Activated naive CD4-positive, alpha-beta T cell treated with anti-CD3 and anti-CD28 coated beads, Interleukin-2, amount 50 U/mL, for 24 hours (primary cell): ENCODE data around the gene LTC4S.
A peak's percentile ranks its signal among the peaks of the same experiment; 100 is the strongest.
"Not testable (repeated sequence)": the region's sequence is repeated elsewhere in the genome, so short reads cannot be mapped to it uniquely, and the experiment has no call there.

Experiments used
- H3K27ac Mint-ChIP-seq: one replicate; pipeline ENCODE4 v1.8.0; 2021; ENCODE audit warnings: mild to moderate bottlenecking, mixed read lengths
- H3K27me3 Mint-ChIP-seq: one replicate; pipeline ENCODE4 v1.8.0; 2021; ENCODE audit warnings: mixed read lengths
- H3K36me3 Mint-ChIP-seq: one replicate; pipeline ENCODE4 v1.8.0; 2021; ENCODE audit warnings: mixed read lengths
- H3K4me1 Mint-ChIP-seq: one replicate; pipeline ENCODE4 v1.8.0; 2021; ENCODE audit warnings: mixed read lengths
- H3K4me3 Mint-ChIP-seq: one replicate; pipeline ENCODE4 v1.8.0; 2021; ENCODE audit warnings: mild to moderate bottlenecking, mixed read lengths
- H3K9me3 Mint-ChIP-seq: one replicate; pipeline ENCODE4 v1.8.0; 2021; ENCODE audit warnings: mixed read lengths

Gene LTC4S

DNA sequence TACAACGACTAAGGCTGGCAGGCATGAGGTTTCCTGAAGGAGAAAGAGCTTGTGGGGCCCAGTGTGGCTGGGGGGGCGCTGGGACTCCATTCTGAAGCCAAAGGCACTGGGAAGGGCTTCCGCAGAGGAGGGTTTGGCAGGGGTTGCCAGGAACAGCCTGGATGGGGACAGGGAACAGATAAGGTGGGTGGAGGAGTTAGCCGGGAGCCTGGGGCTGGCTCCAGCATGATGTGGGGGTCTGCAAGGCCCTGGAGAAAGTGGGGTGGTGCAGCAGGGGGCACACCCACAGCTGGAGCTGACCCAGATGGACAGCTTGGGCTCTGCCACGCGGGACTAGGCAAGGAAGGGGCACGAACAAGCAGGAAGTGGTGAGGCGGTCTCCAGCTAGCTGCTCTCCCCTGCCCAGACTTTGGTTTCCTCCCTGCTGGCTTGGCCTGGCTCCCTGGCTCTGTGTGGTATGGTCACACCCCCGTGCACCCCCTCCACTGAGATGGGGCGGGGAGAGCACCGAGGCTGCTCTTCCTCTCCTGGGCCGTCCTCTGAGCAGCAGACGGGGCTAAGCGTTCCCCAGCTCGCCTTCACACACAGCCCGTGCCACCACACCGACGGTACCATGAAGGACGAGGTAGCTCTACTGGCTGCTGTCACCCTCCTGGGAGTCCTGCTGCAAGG is at the start of gene LTC4S:
LTC4S (plus strand) TSS at position 519 of the 672 bp plus-strand sequence; CDS start at position 614, 95 bp downstream.
- peaks cover 5% of the 10 kb centered on the region for H3K36me3 Mint-ChIP-seq
- no peaks in the 10 kb centered on the region for H3K9me3 Mint-ChIP-seq
- H3K4me3 Mint-ChIP-seq, result peak within 1 kb of the TSS; percentile 61
- H3K27me3 Mint-ChIP-seq, result no peaks in the 10 kb centered on the region
- peaks cover 24% of the 10 kb centered on the region for H3K4me1 Mint-ChIP-seq
- H3K27ac Mint-ChIP-seq, result peak within 1 kb of the TSS; percentile 79

DNA sequence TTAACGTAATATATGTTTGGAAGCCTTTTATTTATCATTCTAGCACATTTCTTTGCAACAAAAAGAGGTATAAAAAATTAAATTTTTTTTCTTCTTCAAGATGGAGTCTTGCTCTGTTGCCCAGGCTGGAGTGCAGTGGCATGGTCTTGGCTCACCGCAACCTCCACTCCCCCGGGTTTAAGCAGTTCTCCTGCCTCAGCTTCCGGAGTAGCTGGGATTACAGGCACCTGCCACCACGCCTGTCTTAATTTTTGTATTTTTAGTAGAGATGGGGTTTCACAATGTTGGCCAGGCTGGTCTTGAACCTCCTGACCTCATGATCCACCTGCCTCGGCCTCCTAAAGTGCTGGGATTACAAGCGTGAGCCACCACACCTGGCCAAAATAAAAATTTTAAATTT is 49.7 kb upstream of the LTC4S start:
- not testable (repeated sequence) for H3K27ac Mint-ChIP-seq, H3K9me3 Mint-ChIP-seq, H3K4me3 Mint-ChIP-seq, H3K27me3 Mint-ChIP-seq, H3K36me3 Mint-ChIP-seq
- peaks cover 39% of the 10 kb centered on the region for H3K4me1 Mint-ChIP-seq

GRCh38 chr5:179746872-179747271 is 46.9 kb upstream of the LTC4S start:
- peak overlapping the region; percentile 20 for H3K27ac Mint-ChIP-seq
- H3K4me3 Mint-ChIP-seq, result no peak overlapping the region
- H3K4me1 Mint-ChIP-seq, result peaks cover 31% of the 10 kb centered on the region
- H3K9me3 Mint-ChIP-seq, result no peaks in the 10 kb centered on the region
- H3K27me3 Mint-ChIP-seq, result no peaks in the 10 kb centered on the region
- peaks cover 8% of the 10 kb centered on the region for H3K36me3 Mint-ChIP-seq

DNA sequence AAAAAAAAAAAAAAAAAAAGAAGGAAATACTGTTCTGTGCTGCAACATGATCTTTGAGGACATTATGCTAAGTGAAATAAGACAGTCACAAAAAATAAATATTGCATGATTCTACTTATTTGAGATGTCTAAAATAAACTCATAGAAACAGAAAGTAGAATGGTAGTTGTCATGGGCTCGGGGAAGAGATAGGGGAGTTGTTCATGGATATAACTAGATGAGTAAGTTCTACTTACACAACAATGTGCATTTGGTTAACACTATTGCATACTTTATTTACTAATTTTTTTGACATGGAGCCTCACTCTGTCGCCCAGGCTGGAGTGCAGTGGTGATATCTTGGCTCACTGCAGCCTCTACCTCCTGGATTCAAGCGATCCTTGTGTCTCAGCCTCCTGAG is 46.0 kb upstream of the LTC4S start:
- Mint-ChIP-seq H3K9me3 (no peaks in the 10 kb centered on the region), H3K36me3 (peaks cover 8% of the 10 kb centered on the region), H3K27ac (no peak overlapping the region), H3K4me1 (peaks cover 33% of the 10 kb centered on the region), H3K27me3 (no peaks in the 10 kb centered on the region), H3K4me3 (no peak overlapping the region)

DNA sequence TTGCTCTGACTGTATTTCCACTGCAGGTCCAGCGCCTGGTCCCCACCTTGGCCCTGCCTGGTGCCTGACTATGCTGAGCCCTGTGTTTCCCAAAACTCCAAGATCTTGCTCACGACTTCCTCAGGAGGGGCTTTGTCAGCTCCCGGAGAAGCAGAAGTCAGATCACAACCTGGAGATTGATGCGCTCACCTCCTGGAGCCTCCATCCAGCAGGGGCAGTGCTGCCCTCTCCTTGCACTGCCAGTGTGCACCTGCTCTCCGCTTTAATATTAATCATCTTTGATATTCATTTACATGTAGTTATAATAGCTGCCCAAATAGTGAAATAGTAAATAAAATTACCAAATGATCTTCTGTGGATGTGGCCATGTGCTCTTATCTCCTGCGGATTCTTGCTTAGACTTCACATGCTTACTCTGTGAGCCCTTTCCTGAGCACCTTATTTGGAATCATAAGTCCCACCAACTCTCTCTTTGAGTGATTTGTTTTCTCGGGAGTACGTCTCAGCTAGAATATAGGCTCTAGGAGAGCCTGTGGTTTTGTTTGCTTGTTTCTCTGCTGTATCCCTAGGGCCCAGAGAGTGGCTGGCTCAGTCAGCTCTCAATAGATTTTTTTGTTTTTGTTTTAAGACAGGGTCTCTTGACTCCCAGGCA is 43.8 kb upstream of the LTC4S start:
- H3K4me1 Mint-ChIP-seq, result peaks cover 52% of the 10 kb centered on the region
- H3K9me3 Mint-ChIP-seq, result no peaks in the 10 kb centered on the region
- H3K27me3 Mint-ChIP-seq, result no peaks in the 10 kb centered on the region
- H3K4me3 Mint-ChIP-seq, result no peak overlapping the region
- H3K27ac Mint-ChIP-seq, result no peak overlapping the region
- H3K36me3 Mint-ChIP-seq, result peaks cover 11% of the 10 kb centered on the region

DNA sequence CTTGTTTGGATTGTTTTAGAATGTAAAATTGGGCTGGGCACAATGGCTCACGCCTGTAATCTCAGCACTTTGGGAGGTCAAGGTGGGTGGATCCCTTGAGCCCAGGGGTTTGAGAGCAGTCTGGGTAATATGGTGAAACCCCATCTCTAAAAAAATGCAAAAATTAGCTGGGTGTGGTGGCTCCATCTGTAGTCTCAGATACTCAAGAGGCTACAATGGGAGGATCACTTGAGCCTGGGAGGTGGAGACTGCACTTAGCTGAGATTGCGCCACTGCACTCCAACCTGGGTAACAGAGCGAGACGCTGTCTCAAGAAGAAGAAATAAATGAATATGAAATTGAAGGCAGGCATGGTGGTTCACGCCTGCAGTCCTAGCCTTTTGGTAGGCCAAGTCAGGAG is 39.8 kb upstream of the LTC4S start:
- H3K9me3 Mint-ChIP-seq, result no peaks in the 10 kb centered on the region
- peaks cover 6% of the 10 kb centered on the region for H3K36me3 Mint-ChIP-seq
- peak overlapping the region; percentile 15 for H3K4me3 Mint-ChIP-seq
- H3K27me3 Mint-ChIP-seq, result no peaks in the 10 kb centered on the region
- peaks cover 51% of the 10 kb centered on the region for H3K4me1 Mint-ChIP-seq
- peak overlapping the region; percentile 70 for H3K27ac Mint-ChIP-seq

- Mint-ChIP-seq H3K4me3 (no peak overlapping the region), H3K27me3 (no peaks in the 10 kb centered on the region), H3K9me3 (no peaks in the 10 kb centered on the region), H3K36me3 (peaks cover 6% of the 10 kb centered on the region), H3K4me1 (peaks cover 57% of the 10 kb centered on the region), H3K27ac (peak overlapping the region; percentile 81)
These were observed 38.8 kb upstream of the LTC4S start for GRCh38 chr5:179755022-179755421.

DNA sequence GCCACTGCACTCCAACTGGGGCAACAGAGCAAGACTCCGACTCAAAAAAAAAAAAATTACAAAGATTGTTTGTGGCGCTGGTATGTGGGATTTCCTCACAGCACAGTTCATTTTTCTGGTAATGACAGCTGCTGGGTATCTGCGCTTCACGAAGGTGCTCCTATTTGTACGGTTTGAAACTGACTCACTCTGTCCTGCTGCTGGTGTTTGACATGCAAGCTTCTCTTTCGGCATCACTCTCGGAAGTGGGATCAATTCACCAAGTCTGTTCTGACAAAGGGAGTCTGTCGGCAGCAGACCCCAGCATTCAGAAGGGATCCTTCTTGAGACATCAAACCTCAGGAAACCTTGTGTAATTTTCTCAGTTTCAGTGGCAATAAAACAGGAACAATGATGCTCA is 34.8 kb upstream of the LTC4S start:
- no peaks in the 10 kb centered on the region for H3K27me3 Mint-ChIP-seq
- H3K4me1 Mint-ChIP-seq, result peaks cover 74% of the 10 kb centered on the region
- no peaks in the 10 kb centered on the region for H3K36me3 Mint-ChIP-seq
- H3K4me3 Mint-ChIP-seq, result no peak overlapping the region
- no peaks in the 10 kb centered on the region for H3K9me3 Mint-ChIP-seq
- H3K27ac Mint-ChIP-seq, result peak overlapping the region; percentile 79

GRCh38 chr5:179759581-179760551 is 33.9 kb upstream of the LTC4S start:
- Mint-ChIP-seq H3K4me3 (peak overlapping the region; percentile 23), H3K9me3 (no peaks in the 10 kb centered on the region), H3K27ac (peak overlapping the region; percentile 79), H3K27me3 (no peaks in the 10 kb centered on the region), H3K4me1 (peaks cover 69% of the 10 kb centered on the region), H3K36me3 (no peaks in the 10 kb centered on the region)

DNA sequence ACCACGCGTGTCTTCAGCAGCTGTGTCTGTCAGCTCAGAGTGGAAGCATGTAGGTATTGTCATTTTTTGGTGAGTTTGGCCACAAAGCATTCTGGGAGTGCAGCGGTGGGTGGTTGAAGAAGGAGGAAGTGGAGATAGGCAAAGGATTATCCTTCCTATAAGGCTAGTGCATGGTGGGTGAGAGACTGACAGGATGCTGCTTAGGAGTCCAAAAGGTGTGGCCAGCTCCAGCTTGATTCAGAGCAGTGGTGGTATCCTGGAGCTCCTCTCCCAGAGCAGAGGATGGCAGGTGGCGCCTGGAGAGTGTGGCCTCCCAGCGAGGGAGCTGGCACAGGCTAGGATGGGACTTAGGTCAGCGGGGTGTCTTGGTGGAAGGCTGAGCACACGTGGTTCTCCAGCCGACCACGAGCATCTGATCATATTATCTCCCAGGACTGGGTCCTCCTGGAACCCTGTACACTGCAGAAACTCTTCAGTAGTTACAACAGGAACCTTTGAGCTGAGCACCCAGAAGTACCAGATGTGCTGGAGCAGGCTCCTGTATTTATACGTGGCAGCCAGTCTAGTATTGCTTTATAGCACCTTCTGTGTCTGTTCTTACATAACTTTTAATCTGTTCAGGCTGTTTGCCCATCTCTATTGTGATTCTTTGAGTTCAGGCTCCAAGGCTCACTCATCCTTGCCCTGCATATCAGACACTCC is 31.6 kb upstream of the LTC4S start:
- Mint-ChIP-seq H3K4me3 (no peak overlapping the region), H3K36me3 (peaks cover 3% of the 10 kb centered on the region), H3K9me3 (no peaks in the 10 kb centered on the region), H3K4me1 (peaks cover 58% of the 10 kb centered on the region), H3K27me3 (no peaks in the 10 kb centered on the region), H3K27ac (peak overlapping the region; percentile 46)

- H3K36me3 Mint-ChIP-seq, result peaks cover 3% of the 10 kb centered on the region
These were observed 31.0 kb upstream of the LTC4S start for GRCh38 chr5:179762781-179763176.

GRCh38 chr5:179763215-179763945 is 30.4 kb upstream of the LTC4S start:
- peaks cover 3% of the 10 kb centered on the region for H3K36me3 Mint-ChIP-seq
- peaks cover 53% of the 10 kb centered on the region for H3K4me1 Mint-ChIP-seq
- no peak overlapping the region for H3K4me3 Mint-ChIP-seq
- no peaks in the 10 kb centered on the region for H3K9me3 Mint-ChIP-seq
- no peaks in the 10 kb centered on the region for H3K27me3 Mint-ChIP-seq
- no peak overlapping the region for H3K27ac Mint-ChIP-seq

More at GRCh38 chr5:179762781-179763176, 31.0 kb upstream of the LTC4S start:
- no peak overlapping the region for H3K4me3 Mint-ChIP-seq
- peaks cover 55% of the 10 kb centered on the region for H3K4me1 Mint-ChIP-seq
- no peaks in the 10 kb centered on the region for H3K27me3 Mint-ChIP-seq
- H3K9me3 Mint-ChIP-seq, result no peaks in the 10 kb centered on the region
- no peak overlapping the region for H3K27ac Mint-ChIP-seq

- Mint-ChIP-seq H3K36me3 (peaks cover 5% of the 10 kb centered on the region), H3K27me3 (no peaks in the 10 kb centered on the region), H3K4me3 (no peak overlapping the region), H3K27ac (no peak overlapping the region), H3K9me3 (no peaks in the 10 kb centered on the region), H3K4me1 (peaks cover 51% of the 10 kb centered on the region)
These were observed 29.7 kb upstream of the LTC4S start for GRCh38 chr5:179764056-179764455.

GRCh38 chr5:179765400-179765799 is 28.4 kb upstream of the LTC4S start:
- peaks cover 7% of the 10 kb centered on the region for H3K36me3 Mint-ChIP-seq
- H3K9me3 Mint-ChIP-seq, result no peaks in the 10 kb centered on the region
- H3K4me1 Mint-ChIP-seq, result peaks cover 38% of the 10 kb centered on the region
- H3K4me3 Mint-ChIP-seq, result no peak overlapping the region
- no peak overlapping the region for H3K27ac Mint-ChIP-seq
- no peaks in the 10 kb centered on the region for H3K27me3 Mint-ChIP-seq
